ENCODE measurements around the gene POLDIP2. TPM values are rescaled to one million over a fixed set of nuclear protein-coding genes. Genes with fewer than 3 reads are reported as not detected.

POLDIP2 gene
- total and polyA plus RNA-seq, 2 donors (not counting 3 experiments of a cell fraction or from before 2014, with no cell fraction given) = 82.6 to 85.2 TPM

DNA sequence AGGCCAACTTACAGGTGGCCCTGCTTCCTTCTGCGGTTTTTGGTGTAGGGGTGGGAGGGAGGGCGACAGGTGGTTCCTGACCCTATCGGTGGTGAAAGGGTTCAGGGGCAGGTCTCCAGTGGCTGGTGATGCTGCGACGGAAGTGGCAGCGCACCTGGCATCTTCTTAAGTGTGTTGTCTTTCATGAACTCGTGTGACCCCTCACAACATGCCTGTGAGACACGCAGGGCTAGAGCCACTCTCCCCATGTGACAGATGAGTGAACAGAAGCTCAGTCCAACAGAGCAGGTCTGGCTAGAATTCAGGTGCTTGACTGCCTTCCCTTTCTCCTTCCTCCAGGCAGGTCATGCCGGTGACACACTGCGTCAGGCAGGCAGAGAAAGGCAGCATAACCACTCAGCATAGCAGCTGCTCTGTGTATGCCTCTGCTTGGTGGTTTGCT, 13.8 kb downstream of the POLDIP2 start:
- CTCF ChIA-PET = no interaction called here
- intact Hi-C loops (cut with micrococcal nuclease) = no loop called here
- BruUV-seq (replicated peaks) = no TSS peak
- Histone ChIP-seq H4K20me1 (replicated peaks; ENCODE audit: control insufficient read depth, extremely low read depth, insufficient read depth, low read length) (no peaks in the 10 kb centered on the region), H3K4me3 (replicated peaks in 1 of 3; ENCODE audit: insufficient read depth in 1 of 3, low read depth in 1 of 3, low read length in 3 of 3) (no peak overlapping the region), H3K4me1 (ENCODE audit: control insufficient read depth, extremely low read depth, insufficient read depth, low read length) (peaks cover 41% of the 10 kb centered on the region), H3K9ac (replicated peaks; ENCODE audit: extremely low read depth, insufficient read depth, low read length) (no peak overlapping the region), H3K4me2 (ENCODE audit: insufficient read depth, low read length) (no peak overlapping the region), H3K36me3 (ENCODE audit: control insufficient read depth in 2 of 2, extremely low read depth in 1 of 2, insufficient read depth in 2 of 2, low read length in 2 of 2) (peaks cover 24 to 50% of the 10 kb centered on the region in 2 experiments), H3K9me3 (replicated peaks; ENCODE audit: control insufficient read depth, insufficient read depth, low read length) (no peaks in the 10 kb centered on the region), H2AFZ (ENCODE audit: low read depth, low read length) (no peak overlapping the region), H3K79me2 (ENCODE audit: control insufficient read depth, insufficient read depth, low read length) (peaks cover 14% of the 10 kb centered on the region), H3K27me3 (ENCODE audit: control insufficient read depth in 2 of 2, insufficient read depth in 2 of 2, low read length in 2 of 2) (no peaks in the 10 kb centered on the region), H3K9me1 (replicated peaks; ENCODE audit: control insufficient read depth, extremely low read depth, insufficient read depth, low read length) (no peaks in the 10 kb centered on the region), H3K27ac (ENCODE audit: insufficient read depth, low read depth, low read length) (no peak overlapping the region)
- TF ChIP-seq, protein P1, sequence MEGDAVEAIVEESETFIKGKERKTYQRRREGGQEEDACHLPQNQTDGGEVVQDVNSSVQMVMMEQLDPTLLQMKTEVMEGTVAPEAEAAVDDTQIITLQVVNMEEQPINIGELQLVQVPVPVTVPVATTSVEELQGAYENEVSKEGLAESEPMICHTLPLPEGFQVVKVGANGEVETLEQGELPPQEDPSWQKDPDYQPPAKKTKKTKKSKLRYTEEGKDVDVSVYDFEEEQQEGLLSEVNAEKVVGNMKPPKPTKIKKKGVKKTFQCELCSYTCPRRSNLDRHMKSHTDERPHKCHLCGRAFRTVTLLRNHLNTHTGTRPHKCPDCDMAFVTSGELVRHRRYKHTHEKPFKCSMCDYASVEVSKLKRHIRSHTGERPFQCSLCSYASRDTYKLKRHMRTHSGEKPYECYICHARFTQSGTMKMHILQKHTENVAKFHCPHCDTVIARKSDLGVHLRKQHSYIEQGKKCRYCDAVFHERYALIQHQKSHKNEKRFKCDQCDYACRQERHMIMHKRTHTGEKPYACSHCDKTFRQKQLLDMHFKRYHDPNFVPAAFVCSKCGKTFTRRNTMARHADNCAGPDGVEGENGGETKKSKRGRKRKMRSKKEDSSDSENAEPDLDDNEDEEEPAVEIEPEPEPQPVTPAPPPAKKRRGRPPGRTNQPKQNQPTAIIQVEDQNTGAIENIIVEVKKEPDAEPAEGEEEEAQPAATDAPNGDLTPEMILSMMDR (IDR thresholded peaks at IDR 0.05; ENCODE audit: extremely low read depth in 1 of 2, insufficient read depth in 1 of 2, low read depth in 1 of 2, low read length in 2 of 2) = no peak
- no peak for TF ChIP-seq POLR2A (IDR thresholded peaks at IDR 0.05; ENCODE audit: low read depth, low read length)
- TF ChIP-seq EZH2 (IDR thresholded peaks at IDR 0.05; ENCODE audit: borderline replicate concordance, low read depth, low read length, severe bottlenecking) = no peak
- TF ChIP-seq, protein P2, sequence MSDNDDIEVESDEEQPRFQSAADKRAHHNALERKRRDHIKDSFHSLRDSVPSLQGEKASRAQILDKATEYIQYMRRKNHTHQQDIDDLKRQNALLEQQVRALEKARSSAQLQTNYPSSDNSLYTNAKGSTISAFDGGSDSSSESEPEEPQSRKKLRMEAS (IDR thresholded peaks at IDR 0.05; ENCODE audit: insufficient read depth, insufficient read length) = no peak
- TF ChIP-seq FOS (IDR thresholded peaks at IDR 0.05; ENCODE audit: borderline replicate concordance, insufficient read depth, low read length) = no peak
- TF ChIP-seq MYC (IDR thresholded peaks at IDR 0.05; ENCODE audit: low read depth, low read length) = no peak
- TF ChIP-seq GATA2 (IDR thresholded peaks at IDR 0.05; ENCODE audit: insufficient read depth, insufficient read length, low read depth, low read length) = no peak
- TF ChIP-seq JUN (IDR thresholded peaks at IDR 0.05; ENCODE audit: borderline replicate concordance, insufficient read depth, insufficient read length, low read depth) = no peak
- no peak for TF ChIP-seq POLR2AphosphoS5 (IDR thresholded peaks at IDR 0.05; ENCODE audit: insufficient read depth, low read depth, low read length)
- DNase-seq (ENCODE audit: low read depth, low spot score) (no peak), FAIRE-seq (no peak)
- dilution Hi-C loops (cut with MboI; ENCODE audit: extremely low pct_ligation_motif_present, low sequenced_read_pairs) = no loop called here
- POLR2A ChIA-PET = no interaction called here

Data from endothelial cell of umbilical vein (primary cell).